ENCODE results near the gene PARD3B.

Gene PARD3B

GRCh38 chr2:205585449-205586383, 1040.4 kb downstream of the PARD3B start:
- H3K4me3 ChIP-seq (ENCODE audit: low read length), result no peak overlapping the region
- no peak for TF ChIP-seq ZNF274 (IDR thresholded peaks at IDR 0.05; ENCODE audit: low read depth, low read length)

GRCh38 chr2:205586626-205587025, 1041.4 kb downstream of the PARD3B start:
- H3K4me3 ChIP-seq (ENCODE audit: low read length), result no peak overlapping the region
- TF ChIP-seq ZNF274 (IDR thresholded peaks at IDR 0.05; ENCODE audit: low read depth, low read length), result no peak

GRCh38 chr2:205589479-205589878, 1044.2 kb downstream of the PARD3B start:
- H3K4me3 ChIP-seq (ENCODE audit: low read length), result no peak overlapping the region
- TF ChIP-seq ZNF274 (IDR thresholded peaks at IDR 0.05; ENCODE audit: low read depth, low read length), result no peak

DNA sequence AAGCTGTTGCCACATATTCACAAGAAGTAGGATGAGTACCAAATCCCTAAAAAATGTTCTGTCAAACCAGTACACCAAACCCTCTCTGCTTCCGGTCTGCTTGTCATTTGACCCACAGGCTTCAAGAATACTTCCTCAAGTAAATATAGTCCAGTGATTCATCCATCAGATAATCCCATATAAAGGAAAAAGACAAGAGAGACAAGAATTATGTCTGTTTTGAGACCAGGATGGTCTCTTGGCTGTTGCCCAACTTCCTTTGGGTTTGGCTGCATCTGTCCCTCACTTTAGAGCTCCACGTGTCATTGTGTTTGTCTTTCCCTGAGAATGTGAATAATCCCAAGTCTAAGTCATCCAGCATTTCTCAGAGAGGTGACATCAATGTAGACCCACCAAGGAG, 1045.5 kb downstream of the PARD3B start:
- no peak for TF ChIP-seq ZNF274 (IDR thresholded peaks at IDR 0.05; ENCODE audit: low read depth, low read length)
- H3K4me3 ChIP-seq (ENCODE audit: low read length), result no peak overlapping the region

DNA sequence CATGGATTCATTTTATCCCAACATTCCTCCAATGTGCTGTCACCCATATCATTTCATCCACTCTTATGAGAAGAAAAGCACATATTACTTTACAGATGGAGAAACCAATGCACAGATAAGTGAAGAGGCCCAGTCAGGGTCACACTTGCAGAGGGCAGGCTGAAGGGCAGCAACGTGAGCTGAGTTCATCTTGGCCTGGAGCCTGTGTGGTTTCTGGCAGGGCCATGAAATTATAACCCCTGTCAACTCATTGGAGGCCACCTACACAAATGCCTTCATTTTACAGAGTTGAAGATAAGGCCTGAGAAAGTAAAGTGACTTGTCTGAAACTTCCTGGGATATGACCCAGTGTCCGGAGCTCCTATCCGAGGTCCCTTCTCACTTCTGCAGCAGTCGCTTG, 1048.6 kb downstream of the PARD3B start:
- TF ChIP-seq ZNF274 (IDR thresholded peaks at IDR 0.05; ENCODE audit: low read depth, low read length), result no peak
- no peak overlapping the region for H3K4me3 ChIP-seq (ENCODE audit: low read length)

DNA sequence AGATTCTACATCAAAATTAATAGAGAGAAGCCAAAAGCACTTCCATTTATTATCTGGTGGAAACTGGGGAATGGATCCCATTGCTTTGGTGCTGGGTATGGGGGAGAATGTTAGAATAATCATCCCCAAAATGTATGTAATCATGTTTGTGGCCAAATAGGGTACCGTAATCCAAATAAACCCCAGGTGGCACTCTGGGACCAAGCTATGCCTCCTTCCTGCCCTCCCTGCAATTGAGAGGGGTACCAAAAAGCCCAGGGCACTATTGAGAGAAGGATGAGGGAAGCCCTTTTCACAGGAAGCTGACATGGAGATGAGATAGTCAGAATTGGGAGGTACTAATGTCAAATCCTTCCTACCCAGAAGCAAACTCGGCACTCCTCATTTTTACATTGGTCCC, 1051.3 kb downstream of the PARD3B start:
- no peak for TF ChIP-seq ZNF274 (IDR thresholded peaks at IDR 0.05; ENCODE audit: low read depth, low read length)

DNA sequence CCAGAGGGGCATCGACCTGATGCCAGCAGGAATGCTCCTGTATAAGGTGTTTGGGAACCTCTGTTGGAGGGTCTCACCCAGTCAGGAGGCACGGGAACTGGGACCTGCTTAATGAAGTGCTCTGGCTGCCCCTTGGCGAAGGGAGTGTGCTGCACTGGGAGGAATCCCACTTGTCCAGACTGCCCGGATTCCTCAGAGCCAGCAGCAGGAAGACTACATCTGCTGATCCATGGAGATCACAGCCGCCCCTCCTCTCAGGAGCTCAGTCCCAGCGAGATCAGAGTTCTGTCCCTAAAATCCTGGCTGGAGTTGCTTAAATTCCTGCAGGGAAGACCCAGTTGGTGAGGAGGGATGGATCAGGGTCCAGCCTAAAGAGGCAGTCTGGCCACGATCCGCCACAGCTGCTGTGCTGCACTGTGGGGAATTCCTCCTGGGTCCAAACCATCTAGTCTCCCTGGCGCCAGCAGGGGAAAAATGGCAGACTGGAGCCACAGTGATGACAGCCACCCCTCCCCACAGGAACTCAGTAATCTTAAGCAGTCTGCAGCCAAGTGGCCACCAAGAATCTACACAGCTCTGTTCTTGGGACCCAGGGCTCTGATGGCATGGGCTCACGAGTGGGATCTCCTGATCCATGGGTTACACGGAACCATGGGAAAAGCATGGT, 1060.5 kb downstream of the PARD3B start:
- no peak overlapping the region for H3K4me3 ChIP-seq (ENCODE audit: low read length)
- TF ChIP-seq ZNF274 (IDR thresholded peaks at IDR 0.05; ENCODE audit: low read depth, low read length), result no peak

More for the DNA sequence above, 1051.3 kb downstream of the PARD3B start:
- H3K4me3 ChIP-seq (ENCODE audit: low read length), result no peak overlapping the region

- TF ChIP-seq ZNF274 (IDR thresholded peaks at IDR 0.05; ENCODE audit: low read depth, low read length), result no peak
- H3K4me3 ChIP-seq (ENCODE audit: low read length), result no peak overlapping the region
These were observed 1061.9 kb downstream of the PARD3B start for GRCh38 chr2:205607146-205607545.

GRCh38 chr2:205609113-205609512, 1063.8 kb downstream of the PARD3B start:
- H3K4me3 ChIP-seq (ENCODE audit: low read length), result no peak overlapping the region
- TF ChIP-seq ZNF274 (IDR thresholded peaks at IDR 0.05; ENCODE audit: low read depth, low read length), result no peak

GRCh38 chr2:205610437-205610836, 1065.2 kb downstream of the PARD3B start:
- no peak overlapping the region for H3K4me3 ChIP-seq (ENCODE audit: low read length)
- no peak for TF ChIP-seq ZNF274 (IDR thresholded peaks at IDR 0.05; ENCODE audit: low read depth, low read length)

- no peak for TF ChIP-seq ZNF274 (IDR thresholded peaks at IDR 0.05; ENCODE audit: low read depth, low read length)
- no peak overlapping the region for H3K4me3 ChIP-seq (ENCODE audit: low read length)
These were observed 1067.4 kb downstream of the PARD3B start for GRCh38 chr2:205612636-205613035.

DNA sequence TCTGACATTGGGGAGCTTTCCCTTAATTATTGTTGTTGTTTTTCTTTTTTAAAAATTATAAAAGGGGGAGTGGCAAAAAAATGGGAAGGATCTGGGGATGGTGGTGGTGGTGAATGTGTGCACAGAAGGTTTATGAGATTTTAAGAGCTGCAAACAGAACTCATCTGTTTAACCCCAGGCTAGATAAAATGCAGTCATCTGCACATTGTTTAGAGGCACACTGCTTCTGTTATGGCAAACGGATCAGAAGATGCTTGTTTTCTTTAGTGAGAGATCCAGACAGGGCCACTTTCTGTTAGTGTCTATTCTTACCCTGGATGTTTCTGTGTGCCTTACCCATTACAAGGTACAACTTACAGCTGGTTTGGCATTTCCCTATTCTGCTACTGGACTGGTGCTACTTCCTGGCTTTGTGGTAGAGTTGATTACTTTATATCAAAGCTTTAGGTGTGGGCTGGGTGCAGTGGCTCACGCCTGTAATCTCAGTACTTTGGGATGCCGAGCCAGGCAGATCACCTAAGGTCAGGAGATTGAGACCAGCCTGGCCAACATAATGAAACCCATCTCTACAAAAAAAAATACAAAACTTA, 1068.8 kb downstream of the PARD3B start:
- no peak for TF ChIP-seq ZNF274 (IDR thresholded peaks at IDR 0.05; ENCODE audit: low read depth, low read length)
- no peak overlapping the region for H3K4me3 ChIP-seq (ENCODE audit: low read length)

DNA sequence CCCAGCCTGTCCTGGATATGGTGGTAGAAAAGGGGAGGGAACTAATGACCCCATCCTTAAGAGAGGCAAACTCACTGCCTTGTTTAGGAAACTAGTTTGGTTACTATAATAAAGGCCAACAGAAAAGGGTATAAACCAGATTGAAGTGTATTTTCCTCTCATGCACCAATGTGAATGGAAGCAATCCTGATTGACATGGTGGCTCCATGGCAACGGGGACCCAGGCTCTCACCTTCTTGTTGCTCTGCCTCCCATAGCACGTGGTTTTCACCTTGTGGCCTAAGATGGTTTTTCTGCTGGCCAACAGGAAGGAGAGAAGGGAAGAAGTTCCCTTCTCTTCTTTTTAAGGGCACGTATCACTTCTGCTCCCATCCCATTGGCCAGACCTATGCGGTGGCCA, 1069.7 kb downstream of the PARD3B start:
- H3K4me3 ChIP-seq (ENCODE audit: low read length), result no peak overlapping the region
- TF ChIP-seq ZNF274 (IDR thresholded peaks at IDR 0.05; ENCODE audit: low read depth, low read length), result no peak

GRCh38 chr2:205617905-205618304, 1072.6 kb downstream of the PARD3B start:
- TF ChIP-seq ZNF274 (IDR thresholded peaks at IDR 0.05; ENCODE audit: low read depth, low read length), result no peak

DNA sequence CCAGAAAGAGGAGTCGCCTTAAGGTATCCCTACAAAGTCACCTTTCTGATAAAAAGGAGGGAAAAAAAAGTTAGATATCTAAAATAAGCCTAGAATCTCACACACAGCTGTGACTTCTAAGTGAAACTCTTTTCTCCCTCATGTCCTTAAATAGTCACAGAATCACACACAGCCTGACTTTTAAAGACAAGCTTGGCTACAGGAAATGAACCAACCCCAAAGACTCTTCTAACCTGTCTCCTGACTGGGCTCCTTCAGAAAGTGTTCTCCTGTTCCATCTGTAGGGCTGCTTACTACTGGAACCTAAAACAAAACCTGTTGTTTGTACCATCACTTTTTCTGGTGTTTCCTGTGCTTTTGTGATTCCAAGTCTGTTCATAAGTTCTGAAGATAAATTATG, 1074.3 kb downstream of the PARD3B start:
- no peak for TF ChIP-seq ZNF274 (IDR thresholded peaks at IDR 0.05; ENCODE audit: low read depth, low read length)
- H3K4me3 ChIP-seq (ENCODE audit: low read length), result no peak overlapping the region

More at GRCh38 chr2:205617905-205618304, 1072.6 kb downstream of the PARD3B start:
- H3K4me3 ChIP-seq (ENCODE audit: low read length), result no peak overlapping the region
